Activated naive CD4-positive, alpha-beta T cell treated with anti-CD3 and anti-CD28 coated beads, Interleukin-2, amount 10 ng/mL, durations not matched to agents 7 days and 5 days (primary cell): ENCODE measurements around the gene JAKMIP2.

Experiments
- CTCF ChIA-PET: fragments of 350-600 bp; sonication (Branson Sonifier 250); formaldehyde crosslinking; loops from one replicate; lab custom pipeline; 2021; ENCODE audit warnings: antibody characterized with exemption; lab: Charles Lee
- DNase-seq: peaks from one replicate; pipeline ENCODE4 v3.0.0-alpha.2; 2020
- H3K27ac Mint-ChIP-seq: one replicate; pipeline ENCODE4 v1.8.0; 2021; ENCODE audit warnings: mild to moderate bottlenecking, moderate library complexity, mixed read lengths
- H3K27me3 Mint-ChIP-seq: one replicate; pipeline ENCODE4 v1.8.0; 2021; ENCODE audit warnings: mild to moderate bottlenecking, mixed read lengths
- H3K36me3 Mint-ChIP-seq: one replicate; pipeline ENCODE4 v1.8.0; 2021; ENCODE audit warnings: mixed read lengths
- H3K4me1 Mint-ChIP-seq: one replicate; pipeline ENCODE4 v1.8.0; 2021; ENCODE audit warnings: mixed read lengths
- H3K4me3 Mint-ChIP-seq: one replicate; pipeline ENCODE4 v1.8.0; 2021; ENCODE audit warnings: mild to moderate bottlenecking, moderate library complexity, mixed read lengths
- H3K9me3 Mint-ChIP-seq: one replicate; pipeline ENCODE4 v1.8.0; 2021; ENCODE audit warnings: mixed read lengths

Gene JAKMIP2

GRCh38 chr5:147712598-147712997, 69.9 kb downstream of the JAKMIP2 start:
- CTCF ChIA-PET = no interaction called here

GRCh38 chr5:147712019-147712418, 70.5 kb downstream of the JAKMIP2 start:
- no peaks in the 10 kb centered on the region for H3K36me3 Mint-ChIP-seq
- H3K9me3 Mint-ChIP-seq = no peaks in the 10 kb centered on the region
- no peak overlapping the region for H3K4me3 Mint-ChIP-seq
- DNase-seq = no peak
- H3K4me1 Mint-ChIP-seq = no peaks in the 10 kb centered on the region
- no peaks in the 10 kb centered on the region for H3K27me3 Mint-ChIP-seq
- no peak overlapping the region for H3K27ac Mint-ChIP-seq
- CTCF ChIA-PET = no interaction called here

More at GRCh38 chr5:147712598-147712997, 69.9 kb downstream of the JAKMIP2 start:
- Mint-ChIP-seq H3K4me3 (no peak overlapping the region), H3K27me3 (no peaks in the 10 kb centered on the region), H3K27ac (no peak overlapping the region), H3K36me3 (no peaks in the 10 kb centered on the region), H3K9me3 (no peaks in the 10 kb centered on the region), H3K4me1 (no peaks in the 10 kb centered on the region)
- DNase-seq = no peak

- CTCF ChIA-PET = no interaction called here
- Mint-ChIP-seq H3K27me3 (no peaks in the 10 kb centered on the region), H3K9me3 (no peaks in the 10 kb centered on the region), H3K36me3 (no peaks in the 10 kb centered on the region), H3K4me1 (no peaks in the 10 kb centered on the region), H3K4me3 (no peak overlapping the region), H3K27ac (no peak overlapping the region)
- no peak for DNase-seq
Measured at GRCh38 chr5:147711019-147711418, 71.5 kb downstream of the JAKMIP2 start.

GRCh38 chr5:147708708-147709107, 73.8 kb downstream of the JAKMIP2 start:
- no peaks in the 10 kb centered on the region for H3K9me3 Mint-ChIP-seq
- no peak for DNase-seq
- no peaks in the 10 kb centered on the region for H3K36me3 Mint-ChIP-seq
- no peaks in the 10 kb centered on the region for H3K4me1 Mint-ChIP-seq
- H3K27ac Mint-ChIP-seq = no peak overlapping the region
- no peaks in the 10 kb centered on the region for H3K27me3 Mint-ChIP-seq
- CTCF ChIA-PET = no interaction called here
- H3K4me3 Mint-ChIP-seq = no peak overlapping the region

GRCh38 chr5:147704544-147704943, 78.0 kb downstream of the JAKMIP2 start:
- no peaks in the 10 kb centered on the region for H3K9me3 Mint-ChIP-seq
- no peaks in the 10 kb centered on the region for H3K4me1 Mint-ChIP-seq
- H3K4me3 Mint-ChIP-seq = no peak overlapping the region
- H3K27me3 Mint-ChIP-seq = no peaks in the 10 kb centered on the region
- no peak for DNase-seq
- no peaks in the 10 kb centered on the region for H3K36me3 Mint-ChIP-seq
- no peak overlapping the region for H3K27ac Mint-ChIP-seq
- CTCF ChIA-PET = no interaction called here

GRCh38 chr5:147701468-147701867, 81.1 kb downstream of the JAKMIP2 start:
- Mint-ChIP-seq H3K36me3 (no peaks in the 10 kb centered on the region), H3K27me3 (no peaks in the 10 kb centered on the region), H3K27ac (no peak overlapping the region), H3K4me3 (no peak overlapping the region), H3K4me1 (no peaks in the 10 kb centered on the region), H3K9me3 (peaks cover 14% of the 10 kb centered on the region)
- DNase-seq = no peak
- CTCF ChIA-PET = no interaction called here

GRCh38 chr5:147699496-147700088, 82.9 kb downstream of the JAKMIP2 start:
- no peaks in the 10 kb centered on the region for H3K4me1 Mint-ChIP-seq
- peaks cover 15% of the 10 kb centered on the region for H3K9me3 Mint-ChIP-seq
- CTCF ChIA-PET = no interaction called here
- no peaks in the 10 kb centered on the region for H3K36me3 Mint-ChIP-seq
- no peak overlapping the region for H3K4me3 Mint-ChIP-seq
- H3K27ac Mint-ChIP-seq = no peak overlapping the region
- no peak for DNase-seq
- H3K27me3 Mint-ChIP-seq = no peaks in the 10 kb centered on the region

- DNase-seq = no peak
- CTCF ChIA-PET = no interaction called here
- H3K9me3 Mint-ChIP-seq = peaks cover 15% of the 10 kb centered on the region
- H3K27ac Mint-ChIP-seq = no peak overlapping the region
- H3K27me3 Mint-ChIP-seq = no peaks in the 10 kb centered on the region
- H3K4me1 Mint-ChIP-seq = no peaks in the 10 kb centered on the region
- H3K36me3 Mint-ChIP-seq = no peaks in the 10 kb centered on the region
- no peak overlapping the region for H3K4me3 Mint-ChIP-seq
Measured at GRCh38 chr5:147697380-147697779, 85.1 kb downstream of the JAKMIP2 start.

- Mint-ChIP-seq H3K27ac (no peak overlapping the region), H3K36me3 (no peaks in the 10 kb centered on the region), H3K27me3 (no peaks in the 10 kb centered on the region), H3K4me1 (no peaks in the 10 kb centered on the region), H3K9me3 (peaks cover 15% of the 10 kb centered on the region), H3K4me3 (no peak overlapping the region)
- DNase-seq = no peak
- CTCF ChIA-PET = no interaction called here
Measured at GRCh38 chr5:147694772-147695171, 87.8 kb downstream of the JAKMIP2 start.

GRCh38 chr5:147693233-147693632, 89.3 kb downstream of the JAKMIP2 start:
- Mint-ChIP-seq H3K27me3 (no peaks in the 10 kb centered on the region), H3K4me1 (no peaks in the 10 kb centered on the region), H3K4me3 (no peak overlapping the region), H3K27ac (no peak overlapping the region), H3K36me3 (no peaks in the 10 kb centered on the region), H3K9me3 (peaks cover 9% of the 10 kb centered on the region)
- CTCF ChIA-PET = interaction anchor here (1.2 kb wide), 1 partner anchor 130 kb away, joined by 3 read pairs; no protein-coding TSS in a partner anchor
- DNase-seq = no peak

GRCh38 chr5:147691130-147691529, 91.4 kb downstream of the JAKMIP2 start:
- H3K27me3 Mint-ChIP-seq = no peaks in the 10 kb centered on the region

GRCh38 chr5:147690595-147690994, 91.9 kb downstream of the JAKMIP2 start:
- no peaks in the 10 kb centered on the region for H3K4me1 Mint-ChIP-seq
- no peak for DNase-seq
- CTCF ChIA-PET = no interaction called here
- no peaks in the 10 kb centered on the region for H3K27me3 Mint-ChIP-seq
- H3K27ac Mint-ChIP-seq = no peak overlapping the region
- H3K9me3 Mint-ChIP-seq = no peaks in the 10 kb centered on the region
- no peak overlapping the region for H3K4me3 Mint-ChIP-seq
- no peaks in the 10 kb centered on the region for H3K36me3 Mint-ChIP-seq

More at GRCh38 chr5:147691130-147691529, 91.4 kb downstream of the JAKMIP2 start:
- Mint-ChIP-seq H3K4me3 (no peak overlapping the region), H3K36me3 (no peaks in the 10 kb centered on the region), H3K4me1 (no peaks in the 10 kb centered on the region), H3K27ac (no peak overlapping the region), H3K9me3 (no peaks in the 10 kb centered on the region)
- DNase-seq = no peak
- CTCF ChIA-PET = no interaction called here

GRCh38 chr5:147689426-147689825, 93.1 kb downstream of the JAKMIP2 start:
- Mint-ChIP-seq H3K9me3 (no peaks in the 10 kb centered on the region), H3K27ac (no peak overlapping the region), H3K36me3 (no peaks in the 10 kb centered on the region), H3K4me1 (no peaks in the 10 kb centered on the region), H3K27me3 (no peaks in the 10 kb centered on the region), H3K4me3 (no peak overlapping the region)
- CTCF ChIA-PET = no interaction called here
- DNase-seq = no peak

- CTCF ChIA-PET = no interaction called here
- Mint-ChIP-seq H3K9me3 (no peaks in the 10 kb centered on the region), H3K36me3 (no peaks in the 10 kb centered on the region), H3K4me3 (no peak overlapping the region), H3K4me1 (no peaks in the 10 kb centered on the region), H3K27me3 (no peaks in the 10 kb centered on the region), H3K27ac (no peak overlapping the region)
- DNase-seq = no peak
Measured at GRCh38 chr5:147688656-147689356, 93.7 kb downstream of the JAKMIP2 start.

GRCh38 chr5:147687118-147687517, 95.4 kb downstream of the JAKMIP2 start:
- CTCF ChIA-PET = no interaction called here
- H3K36me3 Mint-ChIP-seq = no peaks in the 10 kb centered on the region

More at GRCh38 chr5:147687118-147687517, 95.4 kb downstream of the JAKMIP2 start:
- H3K4me3 Mint-ChIP-seq = no peak overlapping the region
- no peak for DNase-seq
- no peak overlapping the region for H3K27ac Mint-ChIP-seq
- no peaks in the 10 kb centered on the region for H3K4me1 Mint-ChIP-seq
- H3K27me3 Mint-ChIP-seq = no peaks in the 10 kb centered on the region
- H3K9me3 Mint-ChIP-seq = no peaks in the 10 kb centered on the region
